GM23338 (cell line): ENCODE measurements around the gene CACNG8.

ENCODE experiments used
- CREB1 ChIP-seq: fragments of 250-450 bp; sonication (Bioruptor Pico); IDR thresholded peaks from 2 replicates; pipeline ENCODE4 v1.5.0; 2020; ENCODE audit warnings: low read depth, mild to moderate bottlenecking, moderate library complexity
- CTCF ChIP-seq, 2 experiments: fragments of 200-600 bp in 1 of 2; sonication (generic) in 1 of 2; conservative IDR thresholded peaks; 2 replicates each; pipeline versions ENCODE4 v1.5.1 to v1.6.1; 2016 to 2017; ENCODE audit warnings: antibody characterized with exemption in 2 of 2, low read depth in 2 of 2, mild to moderate bottlenecking in 2 of 2, moderate library complexity in 1 of 2
- EZH2 ChIP-seq: fragments of 200-600 bp; sonication (generic); IDR thresholded peaks from one replicate; pipeline ENCODE4 v1.8.0; 2017; ENCODE audit warnings: antibody characterized with exemption, mild to moderate bottlenecking, low read depth; ENCODE audit not compliant: unreplicated experiment
- EZH2phosphoT487 ChIP-seq: fragments of 200-600 bp; sonication (generic); IDR thresholded peaks from one replicate; pipeline ENCODE4 v1.8.1; 2018; ENCODE audit warnings: antibody characterized with exemption; ENCODE audit not compliant: unreplicated experiment
- JUNB ChIP-seq: IDR thresholded peaks from one replicate; pipeline ENCODE4 v1.6.1; 2016; ENCODE audit warnings: antibody characterized with exemption; ENCODE audit not compliant: unreplicated experiment
- POLR2AphosphoS5 ChIP-seq: IDR thresholded peaks from 2 replicates; pipeline ENCODE4 v1.6.1; 2016; ENCODE audit warnings: antibody characterized with exemption, low read depth
- ZNF114 ChIP-seq: fragments of 250-450 bp; sonication (Bioruptor Pico); IDR thresholded peaks from 2 replicates; pipeline ENCODE4 v1.5.0; 2020; ENCODE audit warnings: mild to moderate bottlenecking, moderate library complexity
- ZNF331 ChIP-seq: fragments of 250-450 bp; sonication (Bioruptor Pico); IDR thresholded peaks from 2 replicates; pipeline ENCODE4 v1.5.0; 2020; ENCODE audit warnings: low read depth, mild to moderate bottlenecking, moderate library complexity
- TF ChIP-seq, protein P1 (sequence below): IDR thresholded peaks from one replicate; pipeline ENCODE4 v1.6.1; 2018; ENCODE audit warnings: antibody characterized with exemption; ENCODE audit not compliant: unreplicated experiment

DNA sequence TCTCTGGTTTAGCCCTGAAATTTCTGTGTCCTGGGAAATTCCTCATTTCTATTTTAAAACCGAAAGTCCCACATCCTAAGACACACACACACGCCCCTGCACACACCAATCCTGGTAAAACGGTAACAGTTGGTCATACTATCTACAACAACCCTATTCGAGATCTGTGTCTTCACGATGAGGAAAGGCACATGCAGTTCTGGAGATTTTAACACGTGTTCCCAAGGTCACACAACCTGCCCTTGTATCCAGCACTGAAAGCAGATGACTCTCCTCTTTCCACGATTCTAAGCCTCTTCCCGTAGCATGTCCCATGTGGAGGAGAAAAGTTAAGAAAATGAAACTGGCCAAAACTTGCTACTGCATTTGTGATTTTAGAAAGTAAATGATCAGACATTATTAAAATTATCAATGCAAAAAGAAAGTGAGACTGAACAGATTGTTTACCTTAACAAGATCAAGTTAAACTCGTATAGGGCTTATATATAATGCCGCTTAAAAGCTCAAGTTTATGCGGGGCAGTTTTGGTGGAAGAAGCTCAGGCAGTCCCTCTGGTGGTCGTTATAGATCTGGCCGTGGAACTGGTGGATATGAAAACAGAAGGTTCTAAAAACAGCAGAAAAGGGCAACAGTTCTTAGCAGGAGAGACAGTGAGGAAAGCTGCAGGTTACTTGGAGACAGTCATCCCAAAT lies 68.3 kb downstream of the CACNG8 start:
- TF ChIP-seq POLR2AphosphoS5: no peak
- TF ChIP-seq, protein P1, sequence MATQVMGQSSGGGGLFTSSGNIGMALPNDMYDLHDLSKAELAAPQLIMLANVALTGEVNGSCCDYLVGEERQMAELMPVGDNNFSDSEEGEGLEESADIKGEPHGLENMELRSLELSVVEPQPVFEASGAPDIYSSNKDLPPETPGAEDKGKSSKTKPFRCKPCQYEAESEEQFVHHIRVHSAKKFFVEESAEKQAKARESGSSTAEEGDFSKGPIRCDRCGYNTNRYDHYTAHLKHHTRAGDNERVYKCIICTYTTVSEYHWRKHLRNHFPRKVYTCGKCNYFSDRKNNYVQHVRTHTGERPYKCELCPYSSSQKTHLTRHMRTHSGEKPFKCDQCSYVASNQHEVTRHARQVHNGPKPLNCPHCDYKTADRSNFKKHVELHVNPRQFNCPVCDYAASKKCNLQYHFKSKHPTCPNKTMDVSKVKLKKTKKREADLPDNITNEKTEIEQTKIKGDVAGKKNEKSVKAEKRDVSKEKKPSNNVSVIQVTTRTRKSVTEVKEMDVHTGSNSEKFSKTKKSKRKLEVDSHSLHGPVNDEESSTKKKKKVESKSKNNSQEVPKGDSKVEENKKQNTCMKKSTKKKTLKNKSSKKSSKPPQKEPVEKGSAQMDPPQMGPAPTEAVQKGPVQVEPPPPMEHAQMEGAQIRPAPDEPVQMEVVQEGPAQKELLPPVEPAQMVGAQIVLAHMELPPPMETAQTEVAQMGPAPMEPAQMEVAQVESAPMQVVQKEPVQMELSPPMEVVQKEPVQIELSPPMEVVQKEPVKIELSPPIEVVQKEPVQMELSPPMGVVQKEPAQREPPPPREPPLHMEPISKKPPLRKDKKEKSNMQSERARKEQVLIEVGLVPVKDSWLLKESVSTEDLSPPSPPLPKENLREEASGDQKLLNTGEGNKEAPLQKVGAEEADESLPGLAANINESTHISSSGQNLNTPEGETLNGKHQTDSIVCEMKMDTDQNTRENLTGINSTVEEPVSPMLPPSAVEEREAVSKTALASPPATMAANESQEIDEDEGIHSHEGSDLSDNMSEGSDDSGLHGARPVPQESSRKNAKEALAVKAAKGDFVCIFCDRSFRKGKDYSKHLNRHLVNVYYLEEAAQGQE: no peak
- TF ChIP-seq CTCF (conservative IDR thresholded peaks at IDR 0.05; ENCODE audit: low read depth in 2 of 2): peak; percentile 70 to 74
- no peak for TF ChIP-seq EZH2
- TF ChIP-seq JUNB: no peak
- no peak for TF ChIP-seq CREB1 (CRISPR knock-in tag)
- no peak for TF ChIP-seq ZNF331
- TF ChIP-seq EZH2phosphoT487: no peak
- TF ChIP-seq ZNF114 (CRISPR knock-in tag): no peak
